Left forelimb (tissue), 1 donor: ENCODE data around the gene ZNF148.

Experiments
- DNase-seq: peaks from one replicate; pipeline ENCODE4 v3.0.0-alpha.2; 2018; ENCODE audit warnings: low spot score

The ZNF148 gene

DNA sequence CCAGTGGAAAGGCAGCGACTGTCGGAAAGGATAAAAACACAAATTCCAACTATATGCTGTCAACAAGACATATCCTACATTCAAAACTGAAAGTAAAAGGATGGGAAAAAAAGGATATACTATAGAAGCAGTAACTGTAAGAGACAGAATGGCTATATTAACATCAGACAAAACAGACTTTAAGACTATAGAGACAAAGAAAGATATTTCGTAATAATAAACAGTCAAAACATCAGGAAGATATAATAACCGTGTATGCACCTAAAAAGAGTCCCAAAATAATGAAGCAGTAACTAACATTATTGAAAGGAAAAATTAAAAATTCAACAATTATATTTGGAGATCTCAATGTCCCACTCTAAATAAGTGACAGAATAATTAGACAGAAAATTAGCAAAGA, 48.2 kb downstream of the ZNF148 start:
- no peak for DNase-seq

DNA sequence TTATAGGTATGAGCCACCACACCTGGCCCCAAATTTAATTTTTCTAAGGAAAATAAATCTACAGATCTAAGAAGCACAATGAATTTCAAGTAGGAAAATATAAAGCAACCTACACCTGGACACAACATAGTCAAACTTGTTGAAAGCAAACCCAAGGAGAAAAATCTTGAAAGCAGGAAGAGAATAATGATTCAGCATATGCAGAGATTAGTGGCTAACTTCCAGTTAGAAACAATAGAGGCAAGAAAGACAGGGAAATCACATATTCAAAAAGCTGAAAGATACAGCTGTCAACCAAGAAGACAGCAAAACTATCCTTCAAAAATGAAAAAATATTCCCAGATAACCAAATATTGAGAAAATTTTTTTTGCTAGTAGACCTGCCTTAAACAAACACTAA, 49.4 kb downstream of the ZNF148 start:
- DNase-seq, result no peak

DNA sequence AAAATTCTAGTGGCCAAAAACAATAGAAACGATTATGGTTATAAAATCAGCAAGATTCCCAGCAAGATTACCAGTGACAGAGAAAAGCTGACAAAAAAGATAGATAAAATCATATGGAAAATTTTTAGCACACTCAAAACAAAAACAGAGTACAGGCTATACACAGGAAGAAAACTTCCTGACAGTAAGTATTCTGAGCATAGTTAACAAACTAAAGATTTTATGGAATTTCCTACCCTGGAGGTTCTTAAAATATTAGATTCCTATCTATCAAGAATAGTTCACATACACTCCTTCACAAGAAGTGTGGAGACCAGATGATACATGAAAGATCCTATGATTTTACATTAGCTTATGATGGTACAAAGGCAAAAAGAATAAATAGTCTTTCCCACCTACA, 50.8 kb downstream of the ZNF148 start:
- DNase-seq, result no peak

DNA sequence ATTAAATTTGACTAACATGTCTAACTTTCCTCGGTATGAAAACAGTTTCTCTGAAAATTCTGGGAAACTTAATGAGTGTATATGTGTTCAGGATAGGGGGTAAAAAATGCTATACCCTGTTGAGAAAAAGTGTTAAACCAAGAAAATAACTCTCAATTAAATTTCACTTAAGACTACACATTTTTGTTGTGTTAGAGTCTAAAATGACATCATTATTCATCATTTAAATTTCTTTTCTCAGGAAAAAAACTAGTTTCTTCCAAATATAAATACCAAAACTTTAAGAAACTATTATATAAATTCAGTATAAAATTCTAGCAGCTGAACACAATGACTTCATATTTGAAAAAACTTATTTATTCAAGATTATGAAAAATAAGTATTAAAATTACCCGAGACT, 52.2 kb downstream of the ZNF148 start:
- DNase-seq, result no peak

DNA sequence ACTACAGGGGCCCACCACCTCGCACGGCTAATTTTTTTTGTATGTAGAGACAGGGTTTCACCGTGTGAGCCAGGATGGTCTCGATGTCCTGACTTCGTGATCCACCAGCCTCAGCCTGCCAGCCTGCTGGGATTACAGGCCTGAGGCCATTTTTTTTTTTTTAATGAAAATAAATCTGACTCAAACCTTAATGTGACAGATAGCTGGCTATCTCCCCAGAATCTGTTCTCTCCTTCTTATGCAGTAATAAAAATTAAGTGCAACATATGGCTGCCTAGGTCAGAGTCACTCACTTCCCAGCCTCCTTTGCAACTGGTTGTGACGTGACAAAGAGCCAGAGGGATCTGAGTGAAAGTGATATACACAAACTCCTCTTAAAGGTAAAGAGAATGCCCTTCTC, 53.0 kb downstream of the ZNF148 start:
- DNase-seq, result no peak

DNA sequence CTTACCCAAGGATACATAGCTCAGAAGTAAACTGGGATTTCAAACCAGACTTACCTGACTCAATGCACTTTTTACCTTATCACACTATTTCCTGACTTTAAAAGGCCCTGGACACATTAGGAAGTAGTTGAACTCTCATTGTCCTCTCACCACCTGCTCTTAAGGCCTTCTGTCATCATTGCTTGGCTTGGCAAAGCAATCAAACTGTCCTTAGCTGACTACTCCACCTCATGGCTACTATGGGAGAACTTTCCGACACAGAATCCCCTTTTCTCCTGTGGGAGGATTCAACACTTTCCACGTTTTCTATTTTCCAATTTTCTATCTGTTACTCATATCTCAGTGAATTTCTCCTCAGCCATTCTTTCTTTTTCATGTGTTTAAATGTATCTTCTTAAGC, 55.4 kb downstream of the ZNF148 start:
- DNase-seq, result no peak

DNA sequence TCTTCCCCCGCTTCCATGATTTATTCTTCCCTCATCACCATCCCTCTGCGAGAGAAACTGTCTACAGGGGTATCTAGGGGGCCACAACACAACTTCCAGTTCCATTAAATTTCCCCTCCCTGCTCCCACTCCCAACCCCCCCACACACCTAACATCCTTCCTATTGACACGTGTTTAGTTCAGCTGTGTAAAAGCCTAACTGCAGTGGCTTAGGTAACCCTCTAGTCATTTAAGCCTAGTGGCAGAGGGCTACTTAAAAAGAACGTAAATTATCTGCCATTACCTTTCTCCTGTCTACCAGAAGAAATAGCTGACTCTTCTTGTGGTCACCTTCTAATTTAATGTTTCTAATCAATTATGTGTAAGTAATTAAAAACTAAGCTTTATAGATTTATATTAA, 56.3 kb downstream of the ZNF148 start:
- no peak for DNase-seq

DNA sequence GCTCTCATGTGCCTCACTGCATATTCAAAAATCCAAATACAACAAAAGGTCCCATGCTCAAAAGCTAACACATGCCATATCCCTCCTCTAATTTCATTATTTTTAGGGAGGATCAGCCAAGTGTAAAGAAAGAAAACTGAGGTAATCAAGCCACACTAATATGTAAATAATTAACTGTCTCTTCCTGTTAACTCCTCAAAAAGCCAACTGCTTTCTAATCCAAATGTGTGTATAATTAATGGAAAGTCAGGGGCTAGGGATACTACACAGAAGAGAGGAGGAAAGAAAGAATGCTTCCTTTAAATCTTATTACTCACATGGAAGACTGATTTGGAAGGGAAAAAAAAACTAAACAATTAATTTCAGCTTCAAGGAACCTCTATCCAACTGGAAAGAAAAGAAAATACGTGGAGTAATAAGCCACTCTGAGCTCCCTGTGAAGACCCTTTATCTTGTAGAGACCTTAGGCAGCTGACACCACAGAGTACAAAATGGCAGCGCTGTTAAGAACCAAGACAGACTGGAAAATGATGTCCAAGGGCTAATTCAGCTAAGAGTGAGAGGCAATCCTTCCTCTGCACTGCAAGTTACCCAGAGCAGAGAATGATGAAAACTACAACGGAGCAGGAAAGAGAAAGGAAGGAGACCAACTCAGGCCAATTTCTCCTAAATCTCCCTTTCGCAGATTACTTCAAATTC, 56.8 kb downstream of the ZNF148 start:
- no peak for DNase-seq

DNA sequence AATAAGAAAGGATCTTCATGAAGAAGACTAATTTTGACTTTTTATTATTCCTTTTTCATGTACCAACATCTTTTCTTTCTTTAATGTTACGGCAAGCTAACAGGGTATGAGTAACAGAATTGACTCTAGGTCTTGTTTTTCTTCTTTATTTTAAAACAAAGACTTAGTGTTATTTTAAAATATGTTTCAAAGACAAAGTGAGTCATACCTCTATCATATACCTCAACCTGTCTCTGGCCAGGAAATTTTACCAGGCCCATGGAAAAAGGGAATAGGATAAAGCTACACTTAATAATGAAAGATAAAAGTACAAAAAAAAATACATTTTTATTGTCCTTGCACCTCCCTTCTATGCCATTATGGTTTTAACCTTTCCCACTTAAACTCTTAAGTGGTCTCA, 57.4 kb downstream of the ZNF148 start:
- DNase-seq, result no peak

DNA sequence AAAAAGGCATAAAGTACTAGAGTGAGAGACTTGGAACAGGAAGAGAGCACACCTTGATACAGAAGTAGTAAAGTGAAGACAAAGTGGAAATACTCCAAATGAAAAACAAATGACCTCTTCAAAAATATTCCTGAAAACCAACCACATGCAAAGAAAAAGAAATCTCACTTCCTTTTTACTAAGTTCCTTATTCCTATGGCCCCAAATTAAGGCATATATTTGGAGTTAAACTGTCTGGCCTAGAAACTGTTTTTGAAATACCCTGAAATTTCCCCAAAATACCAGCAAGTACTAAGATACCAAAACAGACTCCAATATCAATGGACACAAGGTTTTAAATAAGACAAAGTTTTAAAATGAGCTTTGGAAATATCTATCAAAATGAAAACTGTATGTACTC, 58.2 kb downstream of the ZNF148 start:
- no peak for DNase-seq

DNA sequence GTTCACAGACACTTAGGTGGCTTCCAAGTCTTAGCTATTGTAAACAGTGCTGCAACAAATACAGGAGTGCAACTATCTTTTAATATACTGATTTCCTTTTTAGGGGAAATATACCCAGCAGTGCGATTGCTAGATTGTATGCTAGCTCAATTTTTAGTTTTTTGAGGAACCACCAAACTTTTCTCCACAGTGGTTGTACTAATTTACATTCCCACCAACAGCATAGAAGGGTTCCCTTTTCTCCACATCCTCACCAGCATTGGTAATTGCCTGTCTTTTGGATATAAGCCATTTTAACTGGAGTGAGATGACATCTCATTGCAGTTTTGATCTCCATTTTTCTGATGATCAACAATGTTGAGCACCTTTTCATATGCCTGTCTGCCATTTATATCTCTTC, 58.9 kb downstream of the ZNF148 start:
- DNase-seq, result no peak

DNA sequence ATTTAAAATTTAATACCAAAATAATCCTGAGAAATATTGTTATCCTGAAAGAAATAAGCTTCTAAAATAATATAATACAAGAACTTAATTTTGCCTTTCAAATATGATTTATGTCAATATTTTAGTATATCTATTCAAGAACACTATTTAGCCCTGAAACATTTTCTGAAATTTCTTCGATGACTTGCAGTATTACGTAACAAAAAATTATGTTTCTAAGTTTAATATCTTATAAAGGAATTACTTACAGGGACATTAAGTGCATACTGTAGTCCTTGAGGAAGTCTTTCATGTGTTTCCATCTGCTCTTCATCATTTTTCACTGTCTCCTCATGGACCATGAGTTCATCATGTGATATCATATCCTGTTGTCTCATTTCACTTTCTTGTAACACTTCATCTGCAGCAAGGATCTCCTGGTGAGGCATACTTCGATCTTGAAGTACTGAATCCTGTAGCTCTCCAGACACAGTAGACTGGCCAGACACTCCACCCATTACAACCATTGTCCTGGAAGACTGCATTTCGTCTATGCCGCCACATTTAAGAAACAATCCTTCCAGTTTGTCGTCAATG, 62.0 kb downstream of the ZNF148 start:
- no peak for DNase-seq

DNA sequence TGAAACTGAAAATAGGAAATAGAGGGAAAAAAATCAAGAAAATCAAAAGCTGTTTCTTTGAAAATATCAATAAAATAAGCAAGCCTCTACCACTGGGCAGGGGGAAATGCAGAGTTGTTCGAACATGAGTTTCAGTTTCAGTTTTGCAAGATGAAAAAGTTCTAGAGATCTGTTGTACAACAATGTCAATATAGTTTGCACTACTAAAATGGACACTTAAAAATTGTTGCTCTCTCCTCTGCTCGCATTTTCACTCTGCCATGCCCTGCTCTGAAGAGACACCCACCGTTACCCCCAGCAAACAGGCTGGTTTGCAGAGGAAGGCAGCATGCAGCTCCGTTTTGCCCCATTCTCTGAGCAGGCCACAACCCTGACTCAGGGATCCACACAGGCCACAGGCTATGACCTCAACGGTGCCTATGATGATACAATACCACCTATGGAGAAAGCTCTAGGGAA, 64.5 kb downstream of the ZNF148 start:
- no peak for DNase-seq

DNA sequence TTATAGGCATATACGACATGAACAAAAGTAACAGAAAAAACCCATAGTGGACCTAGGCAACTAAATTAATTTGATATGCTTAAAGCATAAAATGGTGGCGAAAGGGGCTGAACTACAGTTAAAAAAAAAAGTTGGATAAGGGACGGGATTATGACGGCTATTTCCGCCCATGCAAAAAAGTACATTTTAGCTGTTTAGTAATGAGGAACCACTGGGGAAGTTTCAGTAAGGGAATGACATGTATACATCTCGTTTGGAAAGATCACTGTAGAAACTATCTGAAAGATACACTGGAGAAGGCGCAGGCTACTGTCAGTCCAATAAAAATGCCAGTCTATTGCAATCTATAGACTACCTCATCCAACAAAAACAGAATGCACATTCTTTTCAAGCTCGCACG, 65.6 kb downstream of the ZNF148 start:
- no peak for DNase-seq

DNA sequence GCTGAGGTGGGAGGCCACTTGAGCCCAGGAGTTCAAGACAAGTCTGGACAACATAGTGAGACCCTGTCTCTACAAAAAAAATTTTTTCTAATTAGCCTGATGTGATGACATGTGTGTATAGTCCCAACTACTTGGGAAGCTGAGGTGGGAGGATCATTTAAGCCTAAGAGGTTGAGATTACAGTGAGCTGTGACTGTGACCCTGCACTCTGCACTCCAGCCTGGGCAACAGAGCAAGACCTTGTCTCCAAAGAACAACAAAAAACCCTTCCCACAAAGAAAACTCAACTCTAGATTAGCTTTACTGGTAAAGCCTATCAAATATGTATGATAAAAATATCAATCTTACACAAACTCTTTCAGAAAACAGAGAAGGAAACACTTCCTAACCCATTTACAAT, 68.5 kb downstream of the ZNF148 start:
- no peak for DNase-seq

DNA sequence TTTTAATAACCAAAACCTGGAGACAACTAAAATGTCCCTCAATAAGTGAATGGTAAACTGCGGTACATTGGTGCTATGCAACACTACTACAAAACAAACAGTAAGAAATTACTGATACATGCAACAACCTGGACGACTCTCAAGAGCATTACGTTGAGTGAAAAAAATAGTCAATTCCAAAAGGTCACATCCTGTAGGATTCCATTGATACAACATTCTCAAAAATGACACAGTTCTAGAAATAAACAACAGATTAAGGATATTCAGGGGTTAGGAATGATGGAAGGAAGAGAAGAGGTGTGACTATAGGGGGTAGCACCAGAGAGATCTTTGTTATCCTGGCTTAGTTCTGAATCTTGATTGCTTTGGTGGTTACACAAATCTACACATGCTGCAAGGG, 72.2 kb downstream of the ZNF148 start:
- no peak for DNase-seq

DNA sequence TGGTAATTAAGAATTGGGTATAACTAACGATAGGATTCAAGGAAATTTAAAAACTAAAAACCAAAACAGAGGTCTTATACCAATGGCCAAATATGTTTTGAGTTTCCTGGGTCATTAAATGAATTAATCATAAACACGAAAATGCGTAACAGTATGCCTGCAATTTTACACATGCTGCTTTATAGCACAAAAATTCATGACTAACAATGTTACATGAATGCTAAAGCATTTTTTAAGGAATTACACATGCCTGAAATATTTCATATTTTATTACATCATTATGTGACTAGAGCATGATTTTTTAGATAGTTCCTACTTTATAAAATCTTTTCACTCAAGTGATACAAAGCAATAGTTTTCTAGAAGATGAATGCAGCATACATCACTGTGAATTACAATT, 74.7 kb downstream of the ZNF148 start:
- DNase-seq, result no peak

DNA sequence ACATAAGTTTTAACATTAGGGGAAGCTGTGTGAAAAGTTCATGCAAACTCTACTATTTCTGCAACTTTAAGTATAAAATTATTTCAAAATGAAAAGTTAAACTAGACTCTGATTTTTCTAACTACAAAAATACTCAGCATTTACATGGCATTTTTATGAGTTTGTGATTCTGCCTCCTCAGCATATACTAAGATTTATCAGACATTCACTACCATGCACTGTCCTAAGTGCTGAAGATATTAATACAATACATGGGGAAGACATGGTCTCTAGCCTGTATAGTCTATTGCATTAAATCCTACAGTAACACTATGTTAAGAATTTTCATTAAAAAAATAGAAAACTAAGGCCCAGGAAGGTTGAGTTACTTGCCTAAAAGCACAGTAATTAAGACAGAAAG, 80.7 kb downstream of the ZNF148 start:
- no peak for DNase-seq

DNA sequence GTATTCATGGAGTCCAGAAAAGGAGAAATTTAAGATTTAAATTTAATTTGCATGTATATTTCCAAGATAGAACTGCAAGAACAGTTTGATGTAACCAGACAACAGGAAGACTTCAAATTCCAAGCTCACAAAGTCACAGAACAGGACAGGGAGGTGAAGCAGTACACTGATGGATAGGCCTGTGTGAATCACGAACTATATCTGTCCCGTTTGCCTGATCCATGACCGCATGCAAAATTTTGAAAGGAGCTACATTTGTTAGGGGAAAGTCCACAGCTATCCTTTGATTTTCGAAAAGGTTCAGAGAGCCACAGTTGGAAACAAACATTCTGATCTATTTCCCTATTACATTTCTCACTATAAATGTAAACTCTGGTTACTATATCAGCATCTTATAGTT, 83.1 kb downstream of the ZNF148 start:
- no peak for DNase-seq

DNA sequence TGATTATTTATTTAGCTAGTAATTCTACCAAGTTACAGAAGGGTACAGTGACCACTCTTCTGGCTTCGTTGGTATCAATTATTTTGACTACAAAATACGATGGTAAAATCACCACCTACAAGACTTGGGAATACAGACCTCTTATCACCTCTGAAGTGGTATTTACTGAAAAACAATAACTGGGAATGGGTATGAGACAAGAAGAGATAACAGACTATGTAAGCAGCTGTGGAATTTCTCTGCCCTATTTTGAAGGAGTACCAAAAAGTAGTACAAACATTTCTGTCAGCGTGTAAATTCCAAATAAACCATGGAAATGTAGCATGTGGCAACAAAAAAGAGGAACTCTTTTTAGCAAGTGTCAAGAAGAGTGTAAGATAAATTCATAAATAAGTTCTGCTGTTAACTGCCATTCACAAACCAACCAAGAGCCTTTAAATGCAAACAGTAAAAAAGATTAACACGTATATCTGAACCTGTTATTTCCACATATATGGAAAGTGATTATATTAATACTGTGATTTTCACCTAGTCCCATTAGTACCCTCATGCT, 85.6 kb downstream of the ZNF148 start:
- DNase-seq, result no peak

DNA sequence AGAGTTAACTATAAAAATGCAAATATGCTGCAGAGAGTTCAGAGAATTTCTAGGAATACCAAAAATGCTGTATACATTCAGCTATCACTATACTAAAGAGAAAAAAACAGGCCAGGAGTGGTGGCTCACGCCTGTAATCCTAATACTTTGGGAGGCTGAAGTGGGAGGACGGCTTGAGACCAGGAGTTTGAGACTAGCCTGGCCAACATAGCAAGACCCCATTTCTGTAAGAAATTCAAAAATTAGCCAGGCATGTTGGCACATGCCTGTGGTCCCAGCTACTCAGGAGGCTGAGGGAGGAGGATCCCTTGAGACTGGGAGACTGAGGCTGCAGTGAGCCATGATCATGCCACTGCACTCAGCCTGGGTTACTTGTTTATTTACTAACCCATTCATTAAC, 87.9 kb downstream of the ZNF148 start:
- no peak for DNase-seq

DNA sequence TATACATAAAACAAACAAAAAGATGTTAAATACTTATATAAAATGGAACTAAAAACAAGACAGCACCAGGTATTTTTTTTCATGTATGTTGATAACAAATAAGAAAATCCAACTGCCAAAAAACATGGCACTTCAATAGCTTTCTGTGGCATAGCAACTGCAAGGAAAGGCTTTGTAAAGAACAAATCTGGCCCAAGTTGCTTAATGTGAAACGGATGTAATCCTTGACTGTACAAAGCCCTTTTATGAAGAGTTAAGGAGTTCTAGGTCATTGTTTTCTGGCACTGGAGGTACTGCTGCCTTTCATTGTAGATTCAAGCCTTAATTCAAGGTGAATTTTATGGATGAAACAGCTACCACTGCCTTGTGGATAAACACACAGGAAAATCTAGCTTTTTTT, 93.7 kb downstream of the ZNF148 start:
- DNase-seq, result no peak

DNA sequence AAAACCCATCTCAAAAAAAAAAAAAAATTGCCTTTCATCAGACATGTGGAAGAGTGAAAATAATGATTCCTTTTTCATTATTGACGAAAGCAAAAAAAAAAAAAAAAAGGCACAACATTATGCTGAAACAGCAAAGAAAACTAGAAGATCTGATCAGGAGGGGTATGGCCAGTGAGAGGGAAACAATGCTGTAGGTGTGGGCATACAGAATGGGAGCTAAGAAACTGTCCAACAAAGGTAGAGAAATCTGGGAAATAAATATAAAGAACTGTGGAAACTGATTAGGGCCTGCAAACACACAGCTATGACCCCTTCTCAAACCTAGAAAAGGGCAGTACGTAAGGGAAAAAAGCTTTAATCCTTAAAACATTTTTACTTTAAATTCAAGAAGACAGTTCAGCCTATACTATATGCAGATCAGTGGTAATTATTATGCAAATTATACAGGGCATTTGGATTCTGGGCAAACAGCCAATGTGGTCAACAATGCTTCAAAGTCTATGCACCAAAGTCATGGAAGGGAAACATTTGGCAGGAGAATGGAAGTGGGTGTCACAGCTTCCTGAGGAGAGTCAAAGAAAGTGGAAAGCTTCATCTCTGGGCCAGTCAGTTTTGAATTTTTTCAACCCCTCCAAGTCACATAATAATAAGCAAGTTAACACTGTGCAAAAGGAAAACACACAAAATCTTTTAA, 94.3 kb downstream of the ZNF148 start:
- DNase-seq, result no peak
